Measurements from ENCODE around the gene SPATA6L. TPM values are rescaled to one million over a fixed set of nuclear protein-coding genes. Genes with fewer than 3 reads are reported as not detected.
A peak's percentile ranks its signal among the peaks of the same experiment; 100 is the strongest.

The SPATA6L gene
- total RNA-seq, 4 donors from 2014 or later, result 0.51 to 13.6 (median 6.5) TPM

DNA sequence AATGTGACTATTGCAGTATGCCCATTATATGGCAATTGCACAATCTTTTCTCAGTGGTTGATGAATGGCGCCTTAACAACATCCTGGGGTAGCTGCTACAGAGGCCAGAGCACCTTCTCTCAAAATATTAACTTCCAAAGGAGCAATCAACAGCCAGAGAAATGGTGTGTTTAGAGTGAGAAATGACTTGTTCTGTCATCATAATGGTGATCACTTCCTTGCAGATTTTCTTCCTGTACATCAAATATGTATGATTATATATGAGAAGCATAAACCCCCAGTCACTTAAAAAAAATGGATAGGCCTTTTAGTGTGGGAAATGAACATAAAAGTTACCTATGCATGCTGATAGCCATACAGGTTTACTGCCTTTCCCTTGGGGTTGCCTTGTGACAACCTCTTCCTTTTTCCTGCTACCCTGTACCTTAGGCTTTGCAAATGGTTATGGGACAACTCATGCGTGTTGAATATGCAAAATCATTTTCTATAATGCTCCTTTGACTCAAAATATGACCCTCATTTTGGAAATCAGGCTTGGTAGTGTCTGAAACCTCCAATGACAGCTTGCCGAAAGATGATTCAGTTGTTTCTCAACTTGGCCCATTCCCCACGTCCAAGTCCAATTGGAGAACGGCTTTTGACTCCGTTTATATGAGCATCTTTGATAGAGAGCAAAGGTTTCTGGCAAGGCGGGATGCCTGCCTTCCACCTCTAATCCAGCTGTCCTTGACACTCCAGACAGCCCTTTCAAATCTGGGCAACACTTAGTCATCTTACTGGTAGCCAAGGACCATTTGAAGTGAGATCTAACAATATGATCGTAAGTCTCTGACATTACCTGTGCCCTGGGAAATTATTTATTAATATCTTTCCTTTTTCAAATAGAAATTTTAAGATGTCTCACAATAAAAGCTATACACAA is 106.8 kb downstream of the SPATA6L start:
- no peak for TF ChIP-seq POLR2A (IDR thresholded peaks at IDR 0.05)
- TF ChIP-seq, protein P1, sequence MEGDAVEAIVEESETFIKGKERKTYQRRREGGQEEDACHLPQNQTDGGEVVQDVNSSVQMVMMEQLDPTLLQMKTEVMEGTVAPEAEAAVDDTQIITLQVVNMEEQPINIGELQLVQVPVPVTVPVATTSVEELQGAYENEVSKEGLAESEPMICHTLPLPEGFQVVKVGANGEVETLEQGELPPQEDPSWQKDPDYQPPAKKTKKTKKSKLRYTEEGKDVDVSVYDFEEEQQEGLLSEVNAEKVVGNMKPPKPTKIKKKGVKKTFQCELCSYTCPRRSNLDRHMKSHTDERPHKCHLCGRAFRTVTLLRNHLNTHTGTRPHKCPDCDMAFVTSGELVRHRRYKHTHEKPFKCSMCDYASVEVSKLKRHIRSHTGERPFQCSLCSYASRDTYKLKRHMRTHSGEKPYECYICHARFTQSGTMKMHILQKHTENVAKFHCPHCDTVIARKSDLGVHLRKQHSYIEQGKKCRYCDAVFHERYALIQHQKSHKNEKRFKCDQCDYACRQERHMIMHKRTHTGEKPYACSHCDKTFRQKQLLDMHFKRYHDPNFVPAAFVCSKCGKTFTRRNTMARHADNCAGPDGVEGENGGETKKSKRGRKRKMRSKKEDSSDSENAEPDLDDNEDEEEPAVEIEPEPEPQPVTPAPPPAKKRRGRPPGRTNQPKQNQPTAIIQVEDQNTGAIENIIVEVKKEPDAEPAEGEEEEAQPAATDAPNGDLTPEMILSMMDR (IDR thresholded peaks at IDR 0.05), result no peak
- Histone ChIP-seq H3K4me3 (no peak overlapping the region), H3K27ac (no peak overlapping the region), H3K4me1 (no peaks in the 10 kb centered on the region), H3K9me3 (no peaks in the 10 kb centered on the region), H3K27me3 (no peaks in the 10 kb centered on the region), H3K36me3 (no peaks in the 10 kb centered on the region)
- intact Hi-C loops (cut with DNase I; ENCODE audit: low total_unique reads), result no loop called here
- DNase-seq, result no peak

DNA sequence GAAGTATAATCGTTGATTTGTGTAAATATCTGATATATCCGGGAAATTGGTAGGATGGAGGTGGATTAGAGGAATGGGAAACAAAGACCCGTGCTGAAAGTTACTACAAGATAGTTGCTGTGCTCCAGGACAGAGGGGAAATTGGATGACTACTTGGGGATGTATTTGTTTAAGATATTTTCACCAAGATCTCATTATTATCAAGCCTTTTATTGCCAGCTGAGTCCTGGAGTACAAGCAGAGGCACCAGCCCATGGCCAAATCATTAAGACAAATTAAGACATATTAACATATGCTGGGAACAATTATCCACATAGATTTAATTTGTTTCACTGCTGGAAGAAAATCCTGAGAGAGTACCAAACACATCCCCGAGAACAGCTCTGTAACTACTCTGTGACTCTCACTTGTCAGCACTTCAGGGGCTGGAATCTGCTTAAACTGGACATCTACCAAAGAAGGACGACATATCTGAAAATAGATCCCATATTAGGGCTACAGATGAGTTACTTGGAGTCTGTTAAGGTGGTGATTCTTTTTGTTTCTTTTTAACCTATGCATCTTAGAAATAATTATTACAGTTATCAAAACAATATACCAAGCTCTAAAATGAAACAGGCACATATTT is 107.8 kb downstream of the SPATA6L start:
- Histone ChIP-seq H3K4me3 (no peak overlapping the region), H3K36me3 (no peaks in the 10 kb centered on the region), H3K9me3 (no peaks in the 10 kb centered on the region), H3K27ac (no peak overlapping the region), H3K27me3 (no peaks in the 10 kb centered on the region), H3K4me1 (no peaks in the 10 kb centered on the region)
- intact Hi-C loops (cut with DNase I; ENCODE audit: low total_unique reads), result no loop called here
- no peak for TF ChIP-seq POLR2A (IDR thresholded peaks at IDR 0.05)
- TF ChIP-seq, protein P1 (IDR thresholded peaks at IDR 0.05), result no peak
- no peak for DNase-seq

DNA sequence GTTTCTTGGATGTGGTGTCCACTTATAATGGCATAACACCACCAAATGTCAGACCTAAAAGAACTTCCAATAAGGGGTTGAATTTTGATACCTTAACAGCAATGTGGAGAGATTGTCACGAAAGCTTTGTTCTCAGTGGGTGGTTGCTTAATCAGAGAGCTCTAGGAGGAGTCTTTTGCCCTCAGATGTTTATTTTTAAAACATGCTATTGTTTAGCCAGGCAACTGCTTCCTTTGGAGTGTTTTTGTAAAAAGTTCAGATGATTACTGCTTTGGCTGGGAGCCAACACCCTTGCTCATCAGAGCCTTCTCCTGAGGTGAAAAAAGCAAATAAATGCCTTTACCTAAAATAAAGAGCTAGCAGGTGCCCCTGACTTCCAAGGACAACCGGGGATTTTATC is 111.0 kb downstream of the SPATA6L start:
- no peaks in the 10 kb centered on the region for H3K36me3 ChIP-seq
- H3K4me3 ChIP-seq, result no peak overlapping the region
- H3K9me3 ChIP-seq, result no peaks in the 10 kb centered on the region
- H3K4me1 ChIP-seq, result no peaks in the 10 kb centered on the region
- intact Hi-C loops (cut with DNase I; ENCODE audit: low total_unique reads), result no loop called here
- peak overlapping the region in 1 of 2 donors; percentile 31 for H3K27ac ChIP-seq
- H3K27me3 ChIP-seq, result no peaks in the 10 kb centered on the region
- peak in 1 of 2 donors; percentile 51 for DNase-seq
- TF ChIP-seq, protein P1 (IDR thresholded peaks at IDR 0.05), result no peak
- TF ChIP-seq POLR2A (IDR thresholded peaks at IDR 0.05), result no peak

DNA sequence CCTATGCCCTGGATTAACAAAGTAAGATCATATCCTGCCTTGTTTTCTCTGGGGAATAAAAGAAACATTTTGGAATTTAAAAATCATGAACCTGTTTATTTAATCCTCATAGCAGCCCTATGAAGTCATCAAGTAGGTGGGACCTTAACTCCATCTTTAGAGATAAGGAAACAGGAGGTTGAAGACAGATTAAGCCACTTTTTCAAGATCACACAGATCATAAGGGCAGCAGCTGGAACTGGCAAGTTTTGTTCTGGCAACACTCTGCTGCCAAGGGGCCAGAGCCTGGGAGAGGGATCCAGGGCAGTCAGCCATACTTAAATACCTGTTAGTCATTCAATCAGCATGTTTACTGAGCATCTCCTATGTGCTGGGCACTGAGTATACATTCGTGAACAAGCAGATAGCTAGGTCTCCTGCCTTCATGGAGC is 112.3 kb downstream of the SPATA6L start:
- peak overlapping the region; percentile 36 to 61 for H3K27ac ChIP-seq
- H3K4me1 ChIP-seq, result no peaks in the 10 kb centered on the region
- peak in 1 of 2 donors; percentile 31 for DNase-seq
- TF ChIP-seq, protein P1 (IDR thresholded peaks at IDR 0.05), result no peak
- H3K36me3 ChIP-seq, result no peaks in the 10 kb centered on the region
- no peak overlapping the region for H3K4me3 ChIP-seq
- no peaks in the 10 kb centered on the region for H3K9me3 ChIP-seq
- intact Hi-C loops (cut with DNase I; ENCODE audit: low total_unique reads), result no loop called here
- no peaks in the 10 kb centered on the region for H3K27me3 ChIP-seq
